Prostate gland (tissue), 2 donors: ENCODE measurements around the gene SOBP. TPM values are rescaled to one million over a fixed set of nuclear protein-coding genes. Genes with fewer than 3 reads are reported as not detected.

Experiments
- DNase-seq: peaks from one replicate; pipeline ENCODE4 v3.0.0-alpha.2; 2019; ENCODE audit warnings: low spot score
- H3K27ac ChIP-seq, 2 donors: fragments of 200-600 bp; sonication (generic); 2 replicates each; pipeline ENCODE4 v1.5.1; 2017 to 2019
- H3K27me3 ChIP-seq: fragments of 200-600 bp; sonication (generic); replicated peaks from 2 replicates; pipeline ENCODE4 v1.5.1; 2019; ENCODE audit not compliant: insufficient read depth
- H3K36me3 ChIP-seq, 2 donors: fragments of 200-600 bp; sonication (generic); 1 replicate in 1 of 2; 2 replicates in 1 of 2; pipeline versions ENCODE4 v1.5.1 to v1.8.1; 2017 to 2019
- H3K4me1 ChIP-seq: fragments of 200-600 bp; sonication (generic); replicated peaks from 2 replicates; pipeline ENCODE4 v1.5.1; 2019
- H3K4me3 ChIP-seq, 2 donors: fragments of 200-600 bp; sonication (generic); 2 replicates each; pipeline ENCODE4 v1.5.1; 2017 to 2019
- H3K9me3 ChIP-seq: fragments of 200-600 bp; sonication (generic); 2 replicates; pipeline ENCODE4 v1.5.1; 2017
- POLR2A ChIP-seq: fragments of 450-650 bp; IDR thresholded peaks from one replicate; pipeline ENCODE4 v1.6.1; 2016; ENCODE audit warnings: antibody characterized with exemption, mild to moderate bottlenecking
- POLR2AphosphoS5 ChIP-seq: sonication (generic); formaldehyde crosslinking; IDR thresholded peaks from one replicate; pipeline ENCODE4 v1.6.1; 2017; ENCODE audit warnings: antibody characterized with exemption
- WGBS: methylation state at CpG from one replicate; pipeline ENCODE4 v1.1.5; 2018; 5-methylcytosine and 5-hydroxymethylcytosine counted together
- intact Hi-C: fragments of 100-400 bp; cut with DNase I; formaldehyde crosslinking; loops from one replicate; pipeline ENCODE4 v1.14.2; 2022
- total RNA-seq, 2 donors: library from RNA; depleted of rRNA; stranded (reverse); fragments of >200 nt; gene quantifications; one replicate each; pipeline ENCODE4 v1.1.0, GENCODE V29; 2016
- TF ChIP-seq, protein P1 (sequence below), 4 experiments: fragments of 200-600 bp in 2 of 4; fragments of 450-650 bp in 2 of 4; sonication (generic) in 2 of 4; IDR thresholded peaks; 1 replicate in 3 of 4; 2 replicates in 1 of 4; pipeline ENCODE4 v1.5.1; 2016 to 2019; ENCODE audit warnings: antibody characterized with exemption in 4 of 4, mild to moderate bottlenecking in 2 of 4, moderate library complexity in 2 of 4

The SOBP gene
- total RNA-seq, 2 donors from 2014 or later = 15.8 to 23.3 TPM

DNA sequence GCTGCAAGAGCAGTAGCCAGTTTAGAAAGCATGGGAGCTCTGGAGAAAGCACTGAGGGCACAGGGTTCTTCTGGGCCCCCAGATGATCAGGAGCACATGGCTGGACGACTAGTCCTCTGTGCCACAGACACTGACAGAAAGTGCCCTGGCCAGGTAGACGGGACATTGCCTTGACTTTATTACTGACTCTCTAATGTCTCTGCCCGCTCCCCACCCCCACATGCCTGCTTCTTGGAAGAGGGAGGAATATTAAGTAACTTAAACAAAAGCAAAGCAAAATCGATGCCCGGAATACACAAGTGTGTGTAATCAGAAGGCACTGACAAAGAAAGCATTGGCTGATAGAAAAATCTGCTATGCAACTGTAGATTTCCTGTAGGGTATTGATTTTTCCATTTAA, 99.3 kb downstream of the SOBP start:
- TF ChIP-seq, protein P1, sequence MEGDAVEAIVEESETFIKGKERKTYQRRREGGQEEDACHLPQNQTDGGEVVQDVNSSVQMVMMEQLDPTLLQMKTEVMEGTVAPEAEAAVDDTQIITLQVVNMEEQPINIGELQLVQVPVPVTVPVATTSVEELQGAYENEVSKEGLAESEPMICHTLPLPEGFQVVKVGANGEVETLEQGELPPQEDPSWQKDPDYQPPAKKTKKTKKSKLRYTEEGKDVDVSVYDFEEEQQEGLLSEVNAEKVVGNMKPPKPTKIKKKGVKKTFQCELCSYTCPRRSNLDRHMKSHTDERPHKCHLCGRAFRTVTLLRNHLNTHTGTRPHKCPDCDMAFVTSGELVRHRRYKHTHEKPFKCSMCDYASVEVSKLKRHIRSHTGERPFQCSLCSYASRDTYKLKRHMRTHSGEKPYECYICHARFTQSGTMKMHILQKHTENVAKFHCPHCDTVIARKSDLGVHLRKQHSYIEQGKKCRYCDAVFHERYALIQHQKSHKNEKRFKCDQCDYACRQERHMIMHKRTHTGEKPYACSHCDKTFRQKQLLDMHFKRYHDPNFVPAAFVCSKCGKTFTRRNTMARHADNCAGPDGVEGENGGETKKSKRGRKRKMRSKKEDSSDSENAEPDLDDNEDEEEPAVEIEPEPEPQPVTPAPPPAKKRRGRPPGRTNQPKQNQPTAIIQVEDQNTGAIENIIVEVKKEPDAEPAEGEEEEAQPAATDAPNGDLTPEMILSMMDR (IDR thresholded peaks at IDR 0.05) = no peak
- TF ChIP-seq POLR2AphosphoS5 (no peak), POLR2A (no peak)
- Histone ChIP-seq H3K27ac (no peak overlapping the region), H3K27me3 (no peaks in the 10 kb centered on the region), H3K9me3 (no peaks in the 10 kb centered on the region), H3K36me3 (no peaks in the 10 kb centered on the region), H3K4me1 (no peaks in the 10 kb centered on the region), H3K4me3 (no peak overlapping the region)
- intact Hi-C loops = no loop called here
- 90% methylated on average over 5 of the region's 5 CpGs for whole genome bisulfite sequencing
- no peak for DNase-seq

DNA sequence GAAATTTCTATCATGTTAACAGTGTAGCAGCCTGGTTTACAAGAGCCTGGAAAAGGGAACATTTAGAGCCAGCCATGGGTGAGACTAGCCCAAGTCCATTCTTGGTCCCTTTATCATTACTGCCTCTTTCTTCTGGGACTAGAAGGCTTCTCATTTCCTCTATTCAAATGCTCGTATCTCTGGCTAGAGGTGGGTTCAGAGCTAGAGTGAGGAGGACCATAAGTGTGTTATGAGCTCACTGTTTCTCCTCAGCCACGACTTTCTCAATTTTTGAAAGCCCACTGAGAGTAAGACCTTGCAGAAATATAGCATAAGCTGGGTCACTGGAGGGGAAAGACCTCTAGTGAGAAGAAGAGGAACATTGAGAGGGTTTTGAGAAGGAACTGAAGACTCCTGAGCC, 100.0 kb downstream of the SOBP start:
- H3K27ac ChIP-seq = no peak overlapping the region
- intact Hi-C loops = no loop called here
- TF ChIP-seq, protein P1 (IDR thresholded peaks at IDR 0.05) = no peak
- no peak for TF ChIP-seq POLR2AphosphoS5

DNA sequence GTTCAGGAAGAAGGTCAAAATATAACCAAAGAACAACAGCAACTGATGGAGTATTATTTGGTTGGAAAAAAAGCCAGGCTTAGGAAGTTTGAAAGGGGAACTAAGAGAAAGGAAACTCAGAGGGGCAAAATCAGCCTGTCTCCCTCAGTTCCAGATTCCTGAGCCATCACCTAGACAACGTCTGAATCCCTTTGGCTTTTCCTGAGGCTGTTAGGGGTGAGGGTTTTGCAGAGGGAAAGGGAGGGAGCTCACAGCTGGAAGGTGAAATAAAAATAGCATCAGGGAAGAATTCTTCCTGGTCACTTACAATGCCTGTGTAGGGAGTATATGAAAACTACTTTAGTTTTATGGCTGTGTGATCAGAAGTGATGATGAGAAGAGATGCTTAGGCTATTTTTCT, 100.5 kb downstream of the SOBP start:
- no peaks in the 10 kb centered on the region for H3K27me3 ChIP-seq
- H3K4me3 ChIP-seq = no peak overlapping the region
- intact Hi-C loops = no loop called here
- H3K4me1 ChIP-seq = no peaks in the 10 kb centered on the region
- WGBS = 84% methylated on average over 1 of the region's 1 CpG
- H3K36me3 ChIP-seq = no peaks in the 10 kb centered on the region
- no peak for DNase-seq
- TF ChIP-seq POLR2AphosphoS5 = no peak
- TF ChIP-seq POLR2A = no peak
- TF ChIP-seq, protein P1 (IDR thresholded peaks at IDR 0.05) = no peak
- no peak overlapping the region for H3K27ac ChIP-seq
- no peaks in the 10 kb centered on the region for H3K9me3 ChIP-seq

More for the DNA sequence above, 100.0 kb downstream of the SOBP start:
- no peaks in the 10 kb centered on the region for H3K36me3 ChIP-seq
- WGBS = 93% methylated on average over 2 of the region's 2 CpGs
- DNase-seq = no peak
- H3K9me3 ChIP-seq = no peaks in the 10 kb centered on the region
- H3K4me1 ChIP-seq = no peaks in the 10 kb centered on the region
- no peak overlapping the region for H3K4me3 ChIP-seq
- no peaks in the 10 kb centered on the region for H3K27me3 ChIP-seq

DNA sequence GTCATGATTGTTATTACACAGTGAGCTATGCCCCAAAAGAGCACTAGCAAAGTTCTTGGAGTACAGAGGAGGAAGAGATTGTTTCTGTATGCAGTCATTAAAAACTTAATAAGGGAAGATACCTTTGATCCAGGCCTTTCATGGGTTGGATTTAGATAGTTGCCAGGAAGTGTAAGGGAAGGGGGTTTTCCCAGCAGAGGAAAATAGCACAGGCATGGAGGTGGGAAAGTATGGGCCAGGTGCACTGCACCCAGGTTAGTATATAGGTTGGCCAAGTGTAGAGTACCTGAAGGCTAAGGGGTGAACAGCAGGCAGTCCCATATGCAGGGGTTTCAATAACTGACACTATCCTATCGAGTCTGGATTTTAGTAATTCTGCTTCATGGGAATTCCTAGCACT, 101.4 kb downstream of the SOBP start:
- WGBS = 84% methylated on average over 1 of the region's 1 CpG
- no peak overlapping the region for H3K4me3 ChIP-seq
- no peaks in the 10 kb centered on the region for H3K4me1 ChIP-seq
- H3K9me3 ChIP-seq = no peaks in the 10 kb centered on the region
- TF ChIP-seq, protein P1 (IDR thresholded peaks at IDR 0.05) = no peak
- TF ChIP-seq POLR2AphosphoS5 (no peak), POLR2A (no peak)
- no peak overlapping the region for H3K27ac ChIP-seq
- DNase-seq = no peak
- no peaks in the 10 kb centered on the region for H3K27me3 ChIP-seq
- intact Hi-C loops = no loop called here
- no peaks in the 10 kb centered on the region for H3K36me3 ChIP-seq

DNA sequence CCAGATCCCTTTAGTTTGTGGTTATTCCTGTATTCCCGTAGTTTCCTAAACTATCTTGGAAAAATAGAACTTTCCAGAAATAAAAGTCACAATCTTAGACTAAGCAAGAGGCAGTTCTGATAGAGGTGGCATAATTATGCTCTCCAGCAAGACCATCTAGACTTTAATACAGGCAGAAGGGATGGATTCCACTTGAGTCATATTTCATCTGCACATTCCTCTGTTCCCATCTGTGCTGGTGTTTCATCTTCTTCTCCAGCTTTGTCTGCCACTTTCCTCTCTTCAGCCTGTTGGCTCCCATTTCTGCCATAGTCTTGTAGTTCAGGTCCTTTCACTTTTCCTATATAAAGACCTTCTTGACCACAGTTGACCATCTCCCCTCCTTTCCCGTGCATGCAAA, 102.9 kb downstream of the SOBP start:
- intact Hi-C loops = no loop called here
- no peak for TF ChIP-seq POLR2AphosphoS5
- no peak for TF ChIP-seq POLR2A
- TF ChIP-seq, protein P1 (IDR thresholded peaks at IDR 0.05) = no peak
- Histone ChIP-seq H3K27me3 (no peaks in the 10 kb centered on the region), H3K27ac (no peak overlapping the region), H3K36me3 (no peaks in the 10 kb centered on the region), H3K4me3 (no peak overlapping the region), H3K4me1 (no peaks in the 10 kb centered on the region), H3K9me3 (no peaks in the 10 kb centered on the region)
- WGBS = 90% methylated on average over 2 of the region's 2 CpGs
- no peak for DNase-seq
